Measurements from ENCODE around the gene NSMF.
"Not testable (repeated sequence)": the region's sequence is repeated elsewhere in the genome, so short reads cannot be mapped to it uniquely, and the experiment has no call there.

Gene NSMF

DNA sequence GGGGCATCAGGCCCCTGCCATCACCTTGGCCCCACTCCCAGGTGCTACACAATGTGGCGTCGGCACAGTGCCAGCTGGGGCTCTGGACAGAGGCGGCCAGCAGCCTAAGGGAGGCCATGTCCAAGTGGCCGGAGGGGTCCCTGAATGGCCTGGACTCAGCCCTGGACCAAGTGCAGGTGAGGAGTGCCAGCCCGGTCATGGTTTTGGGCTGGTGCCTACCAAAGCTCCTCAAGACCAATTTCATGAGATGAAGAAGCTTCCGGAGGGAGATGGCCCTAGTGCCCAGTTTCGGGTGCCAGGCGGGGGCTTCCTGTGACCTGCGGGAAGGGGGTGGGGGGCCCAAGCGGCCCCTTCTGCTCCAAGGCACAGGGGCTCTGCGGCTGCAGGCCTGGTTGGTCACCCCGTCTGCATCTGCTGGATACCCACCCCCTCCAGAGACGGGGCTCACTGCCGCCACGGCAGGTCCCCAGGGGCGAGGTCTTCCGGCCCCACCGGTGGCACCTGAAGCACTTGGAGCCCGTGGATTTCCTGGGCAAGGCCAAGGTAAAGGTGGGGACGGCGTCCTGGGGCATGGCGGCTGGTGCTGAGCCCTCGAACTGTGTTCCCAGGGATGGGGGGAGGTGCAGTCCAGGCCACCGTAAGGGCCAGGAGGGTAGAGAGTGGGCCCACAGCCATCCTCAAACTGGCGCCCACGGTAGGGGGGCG, 30.1 kb downstream of the NSMF start:
- no peak for FAIRE-seq

DNA sequence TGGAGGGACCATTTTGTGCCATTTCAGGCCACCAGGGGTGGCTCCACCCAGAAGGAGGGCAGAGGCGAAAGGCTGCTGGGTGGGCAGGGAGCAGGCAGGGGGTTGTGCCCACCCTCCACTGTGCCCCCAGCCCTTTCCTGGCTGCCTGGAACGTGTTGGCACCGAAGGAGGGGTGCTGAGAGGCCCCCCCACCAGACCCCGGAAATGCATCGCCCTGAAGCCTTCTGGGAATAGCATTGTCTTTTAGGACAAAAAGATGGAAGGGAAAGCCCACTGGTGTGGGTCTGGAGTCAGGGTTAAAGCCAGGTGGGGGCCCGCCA, 30.9 kb downstream of the NSMF start:
- no peak for FAIRE-seq

DNA sequence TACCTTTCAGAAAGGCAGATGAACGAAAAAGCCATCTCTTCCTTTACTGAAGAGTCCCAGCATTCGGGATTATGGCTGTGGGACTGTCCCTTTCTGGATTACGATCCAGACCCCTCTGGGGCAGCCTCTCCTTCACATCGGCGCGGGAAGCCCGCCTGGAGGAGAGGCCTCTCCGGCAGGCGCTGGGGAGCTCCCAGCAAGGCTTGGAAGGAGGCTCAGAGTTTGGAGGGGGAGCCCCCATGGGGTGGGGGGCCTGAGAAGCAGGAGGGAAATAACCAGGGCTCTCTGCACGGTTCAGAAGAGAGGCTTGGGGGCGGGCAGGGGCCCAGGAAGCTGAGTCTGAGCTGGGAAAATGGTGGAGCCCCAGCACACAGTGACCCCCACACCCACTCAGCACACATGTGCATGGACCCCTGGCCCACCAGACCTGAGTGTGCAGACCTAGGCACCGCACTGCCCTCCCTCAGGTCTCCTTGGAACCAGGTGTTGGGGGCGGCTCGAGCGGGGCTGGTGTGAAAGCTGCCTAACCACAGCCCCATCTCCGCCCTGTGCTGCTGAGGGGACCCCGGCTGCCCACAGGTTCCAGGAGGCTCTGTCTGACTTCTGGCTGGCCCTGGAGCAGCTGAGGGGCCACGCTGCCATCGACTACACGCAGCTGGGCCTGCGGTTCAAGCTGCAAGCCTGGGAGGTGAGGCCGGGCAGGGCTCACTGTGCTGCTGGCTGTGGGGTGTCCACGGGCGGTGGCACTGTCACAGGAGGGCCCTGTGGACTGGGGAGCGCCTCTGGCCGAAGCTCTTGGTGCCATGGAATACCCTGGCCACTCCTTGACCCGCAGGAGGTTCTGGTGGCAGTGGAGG, 31.5 kb downstream of the NSMF start:
- no peak for FAIRE-seq

DNA sequence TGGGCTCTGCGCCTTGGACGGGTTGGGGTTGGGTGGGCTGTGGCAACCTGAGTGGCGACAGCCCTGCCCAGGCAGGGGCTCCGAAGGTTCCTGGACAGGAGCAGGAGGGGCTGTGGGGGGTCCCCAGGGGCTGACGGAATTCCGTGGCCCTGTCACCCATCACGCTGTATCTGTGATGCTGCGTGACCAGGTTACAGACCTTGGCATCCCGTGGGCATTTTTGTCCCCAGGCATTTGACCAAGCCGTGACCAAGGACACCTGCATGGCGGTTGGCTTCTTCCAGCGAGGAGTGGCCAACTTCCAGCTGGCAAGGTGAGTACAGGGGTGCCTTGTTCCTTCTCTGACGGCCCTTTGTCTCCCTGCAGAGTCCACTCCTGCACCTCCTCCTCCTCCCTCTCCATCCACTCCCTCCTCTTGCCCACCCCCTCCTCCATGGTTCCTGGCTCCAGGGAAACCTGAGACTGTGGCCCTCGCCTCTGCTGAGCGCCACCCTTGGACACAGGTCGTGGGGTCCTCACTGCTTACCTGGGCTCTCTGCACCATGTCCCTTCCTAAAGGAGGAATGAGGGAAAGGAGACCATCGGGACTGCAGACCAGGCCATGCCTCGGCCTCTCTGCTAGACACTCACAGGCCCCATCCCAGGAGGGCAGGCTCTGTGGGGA, 33.0 kb downstream of the NSMF start:
- no peak for FAIRE-seq

DNA sequence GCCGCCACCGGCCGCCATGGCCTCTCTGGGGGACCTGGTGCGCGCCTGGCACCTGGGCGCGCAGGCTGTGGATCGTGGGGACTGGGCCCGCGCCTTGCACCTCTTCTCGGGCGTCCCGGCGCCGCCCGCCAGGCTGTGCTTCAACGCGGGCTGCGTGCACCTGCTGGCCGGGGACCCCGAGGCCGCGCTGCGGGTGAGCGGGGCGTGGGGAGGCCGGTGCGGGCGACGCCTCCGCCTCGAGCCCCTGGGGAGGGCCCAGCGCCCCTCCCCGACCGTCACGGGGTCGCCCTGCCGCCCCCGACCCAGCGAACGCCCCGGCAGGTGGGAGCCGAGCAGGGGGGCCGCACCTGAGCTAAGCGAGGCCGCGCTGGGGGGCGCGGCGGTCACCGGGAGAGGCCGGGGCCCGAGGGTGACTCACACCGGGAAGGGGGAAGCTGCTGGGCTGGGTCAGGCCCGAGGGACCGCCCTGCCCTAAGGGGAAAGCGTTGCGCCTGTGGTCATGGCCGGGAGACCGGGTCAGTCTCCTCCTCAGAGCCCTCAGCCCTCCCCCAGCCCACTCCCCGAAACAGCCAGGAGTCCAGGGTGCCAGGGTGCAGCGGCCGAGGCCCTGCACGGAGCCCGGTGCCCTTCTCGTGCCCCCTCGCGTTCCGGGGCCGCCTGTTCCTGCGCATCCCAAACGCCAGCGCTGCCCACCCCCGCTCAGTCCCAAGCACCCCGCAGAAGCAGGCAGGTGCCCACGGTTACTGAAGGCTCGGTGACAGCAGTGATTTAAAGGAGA, 35.4 kb downstream of the NSMF start:
- no peak for FAIRE-seq

DNA sequence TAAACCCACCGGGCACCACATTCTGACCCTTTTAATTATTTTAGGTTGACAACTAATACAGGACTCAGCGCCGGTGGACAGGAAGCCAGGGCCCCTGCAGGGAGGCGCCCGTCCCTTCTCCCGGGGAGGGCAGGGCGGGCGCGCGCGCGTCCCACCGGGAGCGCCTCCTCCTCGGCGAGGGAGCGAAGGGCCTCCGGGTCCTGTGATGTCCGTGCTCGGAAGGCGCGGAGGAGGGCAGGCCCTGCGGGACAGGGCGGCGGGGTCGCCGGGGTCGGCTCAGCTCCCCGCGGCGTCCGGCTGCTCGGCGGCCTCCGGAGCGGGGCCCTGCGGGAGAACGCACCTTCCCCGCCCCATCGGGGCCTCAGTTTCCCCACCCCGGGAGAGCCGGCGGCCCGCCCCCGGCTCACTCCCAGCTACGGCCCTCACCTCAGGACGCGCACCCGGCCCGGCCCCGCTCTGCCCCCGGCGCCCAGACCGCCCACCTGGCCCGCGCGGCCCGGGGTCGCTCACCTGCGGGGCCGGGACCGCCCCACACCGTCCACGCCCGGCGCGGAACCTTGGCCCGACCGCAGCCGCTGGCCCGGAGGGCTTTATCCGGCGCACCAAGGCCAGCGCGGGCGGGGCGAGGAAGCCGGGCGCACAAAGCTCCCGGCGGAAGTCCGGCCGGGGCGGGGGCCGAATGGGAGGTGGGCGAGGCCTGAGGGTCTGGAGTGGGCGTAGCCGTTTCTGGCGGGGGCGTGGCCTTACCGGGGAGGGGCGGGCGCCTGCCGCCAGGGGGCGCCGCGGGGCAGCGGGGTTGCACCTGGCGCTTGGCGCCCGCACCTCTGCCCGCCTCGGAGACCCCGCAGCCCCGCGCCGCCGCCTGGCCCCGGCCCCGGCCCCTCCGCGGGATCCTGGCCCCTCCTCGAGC, 36.3 kb downstream of the NSMF start, which contains the start of the genes EXD3 and NOXA1:
EXD3 (minus strand) TSS at position 559 of the 910 bp plus-strand sequence. CDS start 27,805 bp downstream, outside the sequence.
NOXA1 (plus strand) TSS at position 790 of the 910 bp plus-strand sequence. CDS start 137 bp downstream, outside the sequence.
- no peak for FAIRE-seq

DNA sequence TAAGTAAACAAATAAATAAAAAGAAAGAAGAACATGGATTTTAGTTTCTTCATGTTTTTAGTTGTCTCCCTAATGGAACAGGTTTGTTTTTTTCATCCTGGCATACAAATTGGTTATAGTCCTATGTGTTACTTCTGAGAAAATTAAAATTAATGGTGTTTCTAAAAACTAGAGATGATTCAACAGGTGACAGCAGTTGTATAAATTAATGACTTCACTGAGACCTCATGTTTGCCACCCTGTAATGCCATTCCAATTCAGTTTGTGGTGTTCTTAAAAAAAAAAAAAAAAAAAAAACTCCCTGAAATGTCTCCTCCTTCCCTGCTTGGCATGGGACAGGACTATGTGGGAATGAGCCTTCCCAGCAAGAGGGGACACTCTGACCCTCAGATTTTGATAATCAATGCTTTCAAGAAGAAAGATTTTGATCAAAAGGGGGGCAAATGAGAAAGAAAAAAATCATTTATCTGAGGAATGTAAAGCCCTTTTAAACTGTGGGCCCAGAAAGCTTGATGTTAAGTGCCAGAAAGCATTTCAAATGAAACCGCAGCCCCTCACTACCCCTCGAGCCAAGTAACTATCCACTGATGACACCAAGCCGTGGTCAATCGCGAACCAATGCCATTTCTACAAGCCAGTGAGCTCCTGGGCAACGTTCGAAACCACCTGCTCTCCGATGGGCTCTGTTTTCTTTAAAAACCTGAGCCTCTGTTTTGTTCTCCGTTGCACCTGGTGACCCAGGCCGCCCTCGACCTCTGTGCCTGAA, 37.1 kb downstream of the NSMF start:
- no peak for FAIRE-seq

DNA sequence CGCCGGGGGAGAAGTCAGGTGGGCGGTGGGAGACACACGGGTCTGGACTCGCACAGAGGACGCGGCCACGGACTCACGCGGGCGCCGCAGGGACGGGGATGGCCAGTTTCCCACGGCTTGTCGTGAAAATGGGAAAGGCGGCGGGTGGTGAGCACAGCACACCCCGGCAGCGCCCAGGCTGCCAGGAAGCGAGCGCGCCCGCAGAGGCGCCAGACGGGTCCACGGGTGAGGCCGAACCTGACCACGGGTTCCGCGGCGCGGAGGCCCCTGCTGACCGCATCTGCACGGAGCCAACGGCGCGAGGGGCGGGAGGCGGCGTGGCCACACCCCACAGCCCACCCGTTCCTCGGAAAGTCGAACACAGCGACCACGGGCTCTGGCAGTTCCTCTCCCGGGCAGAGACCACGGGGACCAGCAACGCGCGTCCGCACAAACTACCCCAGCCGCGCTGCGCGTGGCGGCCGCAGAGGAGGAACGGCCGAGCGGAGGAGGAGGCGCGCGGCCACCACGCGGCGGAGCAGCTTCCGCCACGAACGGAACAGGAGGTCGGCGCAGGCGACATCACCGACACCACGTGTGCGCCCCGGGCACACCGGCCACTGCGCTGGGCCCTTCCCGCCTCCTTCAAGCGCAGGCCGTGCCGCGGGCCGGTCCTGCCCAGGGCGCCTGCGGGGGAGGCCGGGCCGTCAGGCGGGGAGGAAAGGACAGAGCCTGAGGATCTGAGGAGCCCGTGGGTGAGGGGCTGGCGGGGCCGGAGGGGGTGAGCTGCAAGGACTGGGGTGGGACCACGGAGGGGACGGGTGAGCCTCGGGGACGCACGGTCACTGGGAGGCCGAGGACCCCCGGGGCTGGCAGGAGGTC, 41.7 kb downstream of the NSMF start:
- FAIRE-seq, result no peak

DNA sequence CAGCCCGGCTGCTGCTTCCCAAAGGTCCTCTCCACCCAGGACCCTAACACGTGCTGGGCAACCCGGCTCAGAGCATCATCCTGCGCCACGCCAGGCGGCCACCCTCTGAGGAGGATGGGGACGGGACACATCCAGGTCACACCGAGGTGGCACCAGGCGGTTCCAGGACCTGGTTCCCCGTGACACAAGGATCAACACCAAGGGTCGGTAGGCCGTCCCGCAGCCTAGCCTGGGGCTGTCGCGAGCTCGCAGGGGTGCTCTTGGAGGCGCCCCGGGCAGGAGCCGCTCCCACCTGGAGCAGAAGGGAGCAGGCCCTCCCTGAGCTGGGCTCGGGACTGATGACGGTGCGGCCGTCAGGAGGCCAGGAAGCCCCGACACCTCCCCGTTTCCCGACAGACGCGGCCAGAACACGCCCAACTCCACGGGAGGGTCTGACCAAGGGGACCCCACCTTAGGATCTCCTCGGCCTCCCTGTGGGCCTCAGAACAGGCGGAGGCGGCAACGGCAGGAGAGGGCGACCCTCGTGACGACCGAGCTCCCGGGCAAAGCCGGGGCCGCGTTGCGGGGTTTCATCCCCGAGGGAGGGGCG, 42.5 kb downstream of the NSMF start:
- FAIRE-seq, result no peak

DNA sequence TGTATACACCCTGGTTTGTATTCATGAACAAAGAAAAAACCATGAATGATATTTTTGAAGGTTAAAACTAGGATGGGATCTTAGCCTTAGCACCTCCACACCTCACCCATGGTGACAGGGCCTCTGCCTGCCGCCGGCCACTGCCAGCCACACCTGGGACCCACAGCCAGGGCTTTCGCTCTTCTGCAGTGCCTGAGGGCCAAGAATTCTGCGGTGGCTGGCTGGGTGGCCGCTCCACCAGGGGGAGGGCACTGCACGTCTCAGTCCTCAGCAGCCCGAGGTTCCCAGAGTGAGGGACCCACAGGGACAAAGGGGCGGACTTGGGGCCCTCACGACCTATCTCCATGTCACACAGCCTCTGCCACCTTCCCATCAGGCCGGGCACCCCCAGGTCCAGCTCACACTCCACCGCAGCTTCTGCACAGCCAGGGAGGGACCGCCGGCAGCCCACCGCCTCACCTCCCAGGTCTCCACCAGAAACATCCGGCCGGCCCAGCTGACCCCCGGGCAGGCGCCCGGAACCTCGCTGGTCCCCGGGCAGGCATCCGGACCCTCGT, 43.0 kb downstream of the NSMF start:
- FAIRE-seq, result no peak

DNA sequence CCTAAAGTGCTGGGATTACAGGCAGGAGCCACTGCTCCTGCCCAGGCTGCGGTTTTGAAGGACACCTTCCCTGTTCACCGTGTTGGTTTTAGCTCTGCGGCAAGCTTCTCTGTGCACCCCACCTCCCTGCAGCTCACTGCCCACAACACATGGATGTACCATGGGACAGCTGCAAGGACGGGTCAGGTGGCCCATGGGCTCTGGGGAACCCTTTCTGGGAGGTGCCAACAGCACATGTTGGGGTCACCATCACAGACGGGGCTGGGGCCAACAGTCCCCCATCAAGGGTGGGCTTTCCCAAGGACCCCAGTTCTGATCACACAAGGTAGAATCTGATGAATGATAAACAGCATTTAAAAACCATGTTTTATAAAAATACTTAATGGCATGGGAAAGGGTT, 43.7 kb downstream of the NSMF start:
- FAIRE-seq, result no peak

DNA sequence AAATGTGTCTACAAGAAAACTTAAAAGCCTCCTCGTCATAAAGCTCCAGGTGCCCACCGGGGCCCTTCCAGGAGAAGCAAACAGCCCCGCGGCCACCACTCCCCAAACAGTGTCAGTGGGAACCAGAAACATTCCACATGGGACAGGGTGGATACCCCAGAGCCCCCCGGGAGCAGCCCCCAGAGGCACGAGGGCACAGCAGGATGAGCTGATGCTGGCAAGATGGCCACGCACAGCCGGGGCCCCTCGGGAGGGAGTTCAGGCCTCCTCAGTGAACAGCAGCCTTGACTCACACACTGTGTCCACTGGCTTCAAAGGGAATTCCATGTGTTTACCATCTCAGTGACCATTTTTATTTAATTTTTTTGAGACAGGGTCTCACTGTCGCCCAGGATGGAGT, 46.7 kb downstream of the NSMF start:
- no peak for FAIRE-seq

DNA sequence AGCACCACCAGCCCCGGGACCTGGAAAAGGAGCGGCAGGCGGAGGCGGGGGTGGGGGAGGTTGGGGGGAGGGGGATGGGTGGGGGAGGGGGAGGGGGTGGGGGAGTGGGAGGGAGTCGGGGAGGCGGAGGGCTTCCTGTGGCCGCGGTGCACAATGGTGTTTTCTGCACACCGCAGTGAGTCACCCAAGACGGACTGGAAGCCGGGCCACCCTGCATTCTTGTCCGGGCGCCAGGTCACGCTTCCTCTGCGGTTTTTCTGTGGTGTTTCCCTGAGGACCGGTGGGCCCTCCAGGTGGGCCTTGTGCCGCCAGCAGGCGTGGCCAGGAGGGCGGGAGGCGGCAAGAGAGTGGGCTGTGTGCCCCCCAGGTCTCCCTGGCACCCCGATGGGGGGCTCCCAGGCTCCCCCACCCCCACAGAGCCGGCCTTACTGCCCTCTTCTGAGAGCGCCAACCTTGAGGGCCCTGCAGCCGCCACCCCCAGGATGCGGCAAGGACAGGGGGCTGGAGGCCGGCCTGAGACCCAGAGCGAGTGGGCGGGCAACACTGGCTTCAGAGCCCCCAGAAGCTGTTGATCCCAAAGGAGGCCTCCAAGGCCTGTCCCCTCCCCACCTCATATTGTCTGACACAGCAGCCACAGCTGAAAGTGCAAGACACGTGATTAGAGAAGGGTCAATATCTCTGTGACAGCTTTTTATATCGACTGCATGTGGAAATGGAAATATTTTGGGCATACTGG, 47.3 kb downstream of the NSMF start:
- FAIRE-seq, result no peak

DNA sequence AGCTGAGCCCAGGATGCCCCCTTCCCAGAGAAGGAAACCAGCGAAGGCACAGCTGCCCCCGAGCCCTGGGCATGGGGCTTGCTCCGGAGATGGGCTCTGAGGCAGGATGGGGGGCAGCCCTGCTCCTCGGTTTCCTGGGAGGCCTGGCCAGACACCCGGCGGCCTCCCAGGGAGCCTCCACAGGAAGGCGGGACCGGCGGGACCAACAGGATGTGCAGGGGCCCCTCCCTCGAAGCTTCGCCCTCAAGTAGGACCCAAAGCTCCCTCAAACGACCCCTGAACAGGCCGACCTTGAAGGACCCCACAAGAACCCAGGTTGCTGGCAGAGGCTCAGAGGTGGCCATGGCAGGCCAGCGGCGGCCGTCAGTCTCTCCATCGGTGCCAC, 47.9 kb downstream of the NSMF start:
- FAIRE-seq, result no peak

DNA sequence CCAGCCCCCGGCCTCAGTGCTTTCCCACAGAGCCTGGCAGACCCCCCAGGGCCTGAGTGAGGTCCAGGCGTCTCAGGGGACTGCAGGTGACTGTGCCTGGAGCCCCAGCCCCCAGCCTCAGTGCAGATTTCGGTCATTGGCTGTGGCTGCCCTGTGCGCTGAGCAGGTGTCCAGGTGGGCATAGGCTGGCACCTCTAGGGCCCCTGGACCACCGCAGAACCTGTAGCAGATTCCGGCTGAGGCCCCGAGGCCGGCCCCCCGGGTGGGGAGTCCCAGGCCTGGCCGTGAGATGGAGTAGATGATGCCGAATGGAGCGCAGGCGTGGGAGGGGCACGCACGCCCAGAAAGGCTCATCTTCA, 48.3 kb downstream of the NSMF start:
- FAIRE-seq, result no peak

DNA sequence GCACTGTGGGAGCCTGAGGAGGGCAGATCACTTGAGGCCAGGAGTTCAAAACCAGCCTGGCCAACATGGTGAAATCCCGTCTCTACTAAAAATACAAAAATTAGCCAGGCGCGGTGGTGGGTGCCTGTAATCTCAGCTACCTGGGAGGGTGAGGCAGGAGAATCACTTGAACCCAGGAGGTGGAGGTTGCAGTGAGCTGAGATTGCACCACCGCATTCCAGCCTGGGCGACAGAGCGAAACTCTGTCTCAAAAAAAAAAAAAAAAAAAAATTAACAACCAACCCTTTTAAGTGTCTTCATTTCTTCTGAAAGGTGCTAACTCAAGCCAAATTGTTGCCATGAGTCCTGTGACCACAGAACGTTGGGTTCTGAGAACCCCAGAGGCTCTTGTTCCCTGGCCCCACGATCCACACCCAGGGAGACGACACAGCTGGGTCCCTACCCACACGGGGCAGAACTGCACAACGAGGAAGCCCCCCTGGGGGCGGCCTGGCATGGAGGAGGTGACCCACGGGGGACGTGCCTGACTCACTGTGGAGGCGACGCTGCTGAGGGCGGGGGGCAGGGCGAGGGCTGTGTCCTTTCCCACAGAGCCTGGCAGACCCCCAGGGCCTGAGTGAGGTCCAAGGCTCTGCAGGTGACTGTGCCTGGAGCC, 48.8 kb downstream of the NSMF start:
- not testable (repeated sequence) for FAIRE-seq

DNA sequence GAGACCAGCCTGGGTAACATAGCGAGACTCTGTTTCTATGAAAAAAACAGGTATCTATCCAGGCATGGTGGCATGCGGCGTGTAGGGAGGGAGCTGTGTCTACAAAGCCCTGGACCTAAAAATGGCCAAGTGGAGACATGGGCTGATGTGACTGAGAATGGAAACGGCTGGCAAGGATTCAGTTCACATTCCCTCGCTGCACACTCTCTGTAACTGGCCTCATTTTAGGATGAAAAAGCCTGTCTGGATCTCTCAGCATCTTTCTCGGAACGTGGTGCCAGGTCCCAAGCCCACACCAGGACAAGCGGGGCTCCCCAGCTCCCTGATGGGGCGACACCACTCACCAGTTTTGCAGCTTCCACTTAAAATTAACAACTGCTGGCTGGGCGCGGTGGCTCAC, 49.6 kb downstream of the NSMF start:
- no peak for FAIRE-seq
